GM23248 (cell line): ENCODE measurements around the gene OSBPL7.

Experiments
- EZH2 ChIP-seq: fragments of 200-600 bp; sonication (generic); IDR thresholded peaks from 2 replicates; pipeline ENCODE4 v1.6.1; 2018; ENCODE audit warnings: antibody characterized with exemption, mild to moderate bottlenecking; ENCODE audit not compliant: insufficient read depth, poor library complexity, severe bottlenecking
- EZH2phosphoT487 ChIP-seq: fragments of 200-600 bp; sonication (generic); IDR thresholded peaks from 2 replicates; pipeline ENCODE4 v1.6.1; 2018; ENCODE audit warnings: antibody characterized with exemption, moderate library complexity, mild to moderate bottlenecking, low read depth; ENCODE audit not compliant: insufficient read depth

DNA sequence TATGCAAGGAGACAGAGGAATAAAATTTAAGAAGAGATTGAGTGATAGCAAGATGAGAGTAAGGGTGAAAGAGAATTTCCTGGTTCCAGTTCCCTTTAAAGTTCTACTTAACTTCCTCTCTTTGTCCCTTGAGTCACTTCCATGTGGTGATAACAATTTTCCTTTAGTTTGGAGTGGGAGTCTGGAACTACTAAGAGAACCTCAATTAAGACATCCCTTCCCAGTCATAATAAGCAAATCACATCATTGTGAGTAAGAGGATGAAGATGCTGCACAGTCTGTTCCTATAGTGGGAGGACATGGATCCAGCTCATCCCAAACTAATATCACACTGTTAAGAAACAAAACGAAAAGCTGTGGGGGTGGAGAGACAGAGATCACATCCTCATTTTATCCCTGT lies 64.2 kb downstream of the OSBPL7 start:
- TF ChIP-seq EZH2 (no peak), EZH2phosphoT487 (no peak)
